ENCODE results near the gene PTS. TPM values are rescaled to one million over a fixed set of nuclear protein-coding genes. Genes with fewer than 3 reads are reported as not detected.

The PTS gene
- total and polyA plus RNA-seq, 5 donors from 2014 or later = 7.1 to 71.5 (median 11.7) TPM

Other genes starting within 250 kb of the PTS start
- 16.3 TPM for gene DLAT, start 201.0 kb upstream of the PTS start, total RNA-seq
- gene DLAT, start 201.0 kb upstream of the PTS start, polyA plus RNA-seq = 10 to 100 TPM; 22.8 to 26.8 (median 24.2) TPM
- gene PIH1D2, start 152.4 kb upstream of the PTS start, total RNA-seq = 0.47 TPM
- gene PIH1D2, start 152.4 kb upstream of the PTS start, polyA plus RNA-seq = not detected
- gene NKAPD1, start 152.1 kb upstream of the PTS start, total RNA-seq = 11.2 TPM
- 10 to 100 TPM; 11.0 to 13.1 (median 11.8) TPM for gene NKAPD1, start 152.1 kb upstream of the PTS start, polyA plus RNA-seq
- gene TIMM8B, start 139.7 kb upstream of the PTS start, total RNA-seq = 14.5 TPM
- gene TIMM8B, start 139.7 kb upstream of the PTS start, polyA plus RNA-seq = 10 to 100 TPM; 60.8 to 91.3 (median 75.0) TPM
- 37.0 TPM for gene SDHD, start 139.6 kb upstream of the PTS start, total RNA-seq
- gene SDHD, start 139.6 kb upstream of the PTS start, polyA plus RNA-seq = 100 to 1,000 TPM; 148 to 200 (median 182) TPM
- 1.4 TPM for gene IL18, start 62.3 kb upstream of the PTS start, total RNA-seq
- not detected for gene IL18, start 62.3 kb upstream of the PTS start, polyA plus RNA-seq
- gene TEX12, start 59.1 kb upstream of the PTS start, total RNA-seq = 0.67 TPM
- gene TEX12, start 59.1 kb upstream of the PTS start, polyA plus RNA-seq = under 1 TPM in 1 of 4 donors, not detected in 3; 0.44 TPM
- gene BCO2, start 50.9 kb upstream of the PTS start, total RNA-seq = 0.81 TPM
- not detected for gene BCO2, start 50.9 kb upstream of the PTS start, polyA plus RNA-seq
- not detected for gene PLET1, start 34.4 kb downstream of the PTS start, total RNA-seq
- gene PLET1, start 34.4 kb downstream of the PTS start, polyA plus RNA-seq = not detected